ENCODE measurements around the gene SEL1L3.
"Not testable (repeated sequence)": the region's sequence is repeated elsewhere in the genome, so short reads cannot be mapped to it uniquely, and the experiment has no call there.

Gene SEL1L3

GRCh38 chr4:25862411-25863346, at the start of gene SEL1L3:
TSS of gene SEL1L3 (minus strand) at chr4:25862988. CDS start at chr4:25862836, 152 bp downstream.
- no peak for DNase-seq (ENCODE audit: extremely low read depth in 1 of 2, low read depth in 1 of 2)

GRCh38 chr4:25911356-25911755, 48.6 kb upstream of the SEL1L3 start:
- no peak for DNase-seq (ENCODE audit: extremely low read depth in 1 of 2, low read depth in 1 of 2)

GRCh38 chr4:25908491-25908901, 45.7 kb upstream of the SEL1L3 start:
- no peak for DNase-seq (ENCODE audit: extremely low read depth in 1 of 2, low read depth in 1 of 2)

- DNase-seq (ENCODE audit: extremely low read depth in 1 of 2, low read depth in 1 of 2), result not testable (repeated sequence)
Observed at GRCh38 chr4:25906113-25906512, 43.3 kb upstream of the SEL1L3 start.

- no peak for DNase-seq (ENCODE audit: extremely low read depth in 1 of 2, low read depth in 1 of 2)
Observed at GRCh38 chr4:25905371-25905770, 42.6 kb upstream of the SEL1L3 start.

GRCh38 chr4:25904748-25905082, 41.9 kb upstream of the SEL1L3 start:
- DNase-seq (ENCODE audit: extremely low read depth in 1 of 2, low read depth in 1 of 2), result no peak

GRCh38 chr4:25903900-25904747, 41.3 kb upstream of the SEL1L3 start:
- no peak for DNase-seq (ENCODE audit: extremely low read depth in 1 of 2, low read depth in 1 of 2)

GRCh38 chr4:25901030-25901430, 38.2 kb upstream of the SEL1L3 start:
- no peak for DNase-seq (ENCODE audit: extremely low read depth in 1 of 2, low read depth in 1 of 2)

- DNase-seq (ENCODE audit: extremely low read depth in 1 of 2, low read depth in 1 of 2), result no peak
Observed at GRCh38 chr4:25900310-25900709, 37.5 kb upstream of the SEL1L3 start.

- no peak for DNase-seq (ENCODE audit: extremely low read depth in 1 of 2, low read depth in 1 of 2)
Observed at GRCh38 chr4:25896776-25897539, 34.2 kb upstream of the SEL1L3 start.

- DNase-seq (ENCODE audit: extremely low read depth in 1 of 2, low read depth in 1 of 2), result no peak
Observed at GRCh38 chr4:25892796-25893195, 30.0 kb upstream of the SEL1L3 start.

GRCh38 chr4:25890571-25891485, 28.0 kb upstream of the SEL1L3 start:
- no peak for DNase-seq (ENCODE audit: extremely low read depth in 1 of 2, low read depth in 1 of 2)

GRCh38 chr4:25889589-25890503, 27.1 kb upstream of the SEL1L3 start:
- no peak for DNase-seq (ENCODE audit: extremely low read depth in 1 of 2, low read depth in 1 of 2)

- DNase-seq (ENCODE audit: extremely low read depth in 1 of 2, low read depth in 1 of 2), result no peak
Observed at GRCh38 chr4:25888781-25889180, 26.0 kb upstream of the SEL1L3 start.

- no peak for DNase-seq (ENCODE audit: extremely low read depth in 1 of 2, low read depth in 1 of 2)
Observed at GRCh38 chr4:25884031-25884782, 21.4 kb upstream of the SEL1L3 start.

GRCh38 chr4:25883565-25883964, 20.8 kb upstream of the SEL1L3 start:
- no peak for DNase-seq (ENCODE audit: extremely low read depth in 1 of 2, low read depth in 1 of 2)

- no peak for DNase-seq (ENCODE audit: extremely low read depth in 1 of 2, low read depth in 1 of 2)
Observed at GRCh38 chr4:25882226-25882625, 19.4 kb upstream of the SEL1L3 start.

- DNase-seq (ENCODE audit: extremely low read depth in 1 of 2, low read depth in 1 of 2), result no peak
Observed at GRCh38 chr4:25881193-25881592, 18.4 kb upstream of the SEL1L3 start.
